Skin epidermis (tissue), 12 donors: ENCODE data around the gene CFHR4.
"Not testable (repeated sequence)": the region's sequence is repeated elsewhere in the genome, so short reads cannot be mapped to it uniquely, and the experiment has no call there.

Experiments used
- H3K27ac ChIP-seq, 21 experiments: fragments of 200-600 bp; sonication (generic) in 11 of 21; one replicate each; pipeline ENCODE4 v1.5.0; 2020; ENCODE audit warnings: mild to moderate bottlenecking in 3 of 21, inconsistent platforms in 2 of 21, moderate library complexity in 2 of 21
- H3K4me3 ChIP-seq, 7 experiments: fragments of 200-600 bp; sonication (generic) in 2 of 7; one replicate each; pipeline ENCODE4 v1.5.0; 2020; ENCODE audit warnings: inconsistent platforms in 2 of 7, mild to moderate bottlenecking in 2 of 7, moderate library complexity in 1 of 7

Gene CFHR4

DNA sequence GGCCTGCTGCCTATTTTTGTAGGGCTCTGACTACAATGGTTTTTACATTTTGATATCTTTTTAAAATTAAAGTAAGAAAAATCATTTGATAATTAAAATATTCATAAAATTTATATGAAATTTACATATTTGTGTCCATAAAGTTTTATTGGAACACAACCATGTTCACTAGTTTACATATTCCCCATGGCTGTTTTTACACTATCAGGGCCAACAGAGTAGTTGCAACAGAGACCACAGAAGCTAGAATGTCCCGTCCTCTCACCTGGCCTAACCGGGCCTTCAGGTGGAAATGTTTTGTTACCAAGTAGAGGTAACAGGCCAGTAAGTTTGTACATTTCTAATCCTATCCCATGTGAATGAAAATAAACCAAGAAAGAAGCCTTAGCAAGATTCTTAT, 45.0 kb downstream of the CFHR4 start:
- H3K4me3 ChIP-seq, H3K27ac ChIP-seq: not testable (repeated sequence)

DNA sequence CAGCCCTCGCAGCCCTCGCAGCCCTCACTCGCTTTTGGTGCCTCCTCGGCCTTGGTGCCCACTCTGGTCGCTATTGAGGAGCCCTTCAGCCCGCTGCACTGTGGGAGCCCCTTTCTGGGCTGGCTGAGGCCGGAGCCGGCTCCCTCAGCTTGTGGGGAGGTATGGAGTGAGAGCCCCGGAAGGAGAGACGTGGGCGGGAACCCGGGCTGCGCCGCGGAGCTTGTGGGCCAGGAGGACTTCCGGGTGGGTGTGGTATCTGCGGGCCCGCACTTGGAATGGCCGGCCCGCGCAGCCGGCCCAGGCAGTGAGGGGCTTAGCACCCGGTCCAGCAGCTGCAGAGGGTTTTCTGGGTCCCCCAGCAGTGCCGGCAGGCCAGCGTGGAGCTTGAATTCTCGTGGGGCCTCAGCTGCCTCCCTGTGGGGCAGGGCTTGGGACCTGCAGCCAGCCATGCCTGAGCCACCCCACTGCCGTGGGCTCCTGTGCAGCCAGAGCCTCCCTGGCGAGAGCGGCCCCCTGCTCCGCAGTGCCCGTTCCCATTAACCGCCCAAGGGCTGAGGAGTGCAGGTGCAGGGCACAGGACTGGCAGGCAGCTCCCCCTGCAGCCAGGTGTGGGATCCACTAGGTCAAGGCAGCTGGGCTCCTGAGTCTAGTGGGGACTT, 45.8 kb downstream of the CFHR4 start:
- Histone ChIP-seq H3K4me3 (no peak overlapping the region), H3K27ac (no peak overlapping the region)

GRCh38 chr1:196941474-196941873, 53.6 kb downstream of the CFHR4 start:
- H3K27ac ChIP-seq, H3K4me3 ChIP-seq: not testable (repeated sequence)

GRCh38 chr1:196943568-196943967, 55.7 kb downstream of the CFHR4 start, which contains the start of gene CFHR2:
CFHR2 (plus strand) TSS chr1:196943738; CDS start chr1:196943881, 143 bp downstream.
- not testable (repeated sequence) for H3K27ac ChIP-seq, H3K4me3 ChIP-seq

GRCh38 chr1:196951711-196952394, 64.0 kb downstream of the CFHR4 start:
- Histone ChIP-seq H3K27ac (no peak overlapping the region), H3K4me3 (no peak overlapping the region)

- Histone ChIP-seq H3K4me3 (no peak overlapping the region), H3K27ac (no peak overlapping the region)
Observed at GRCh38 chr1:196954778-196955177, 66.9 kb downstream of the CFHR4 start.

DNA sequence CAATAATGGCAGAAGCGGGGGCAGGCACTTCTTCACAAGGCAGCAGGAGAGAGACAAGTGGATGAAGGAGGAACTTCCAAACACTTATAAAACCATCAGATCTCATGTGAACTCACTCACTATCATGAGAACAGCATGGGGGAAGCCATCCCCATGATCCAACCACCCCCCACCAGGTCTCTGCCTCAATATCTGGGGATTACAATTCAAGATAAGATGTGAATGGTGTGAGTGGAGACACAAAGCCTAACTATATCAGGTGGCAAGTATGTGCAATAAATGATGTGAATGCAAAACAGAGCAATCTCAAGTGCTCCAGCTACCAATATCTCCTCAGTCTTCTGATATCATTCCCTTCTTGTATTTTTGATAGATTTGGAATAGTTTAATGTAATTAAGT, 68.1 kb downstream of the CFHR4 start:
- H3K27ac ChIP-seq = no peak overlapping the region

DNA sequence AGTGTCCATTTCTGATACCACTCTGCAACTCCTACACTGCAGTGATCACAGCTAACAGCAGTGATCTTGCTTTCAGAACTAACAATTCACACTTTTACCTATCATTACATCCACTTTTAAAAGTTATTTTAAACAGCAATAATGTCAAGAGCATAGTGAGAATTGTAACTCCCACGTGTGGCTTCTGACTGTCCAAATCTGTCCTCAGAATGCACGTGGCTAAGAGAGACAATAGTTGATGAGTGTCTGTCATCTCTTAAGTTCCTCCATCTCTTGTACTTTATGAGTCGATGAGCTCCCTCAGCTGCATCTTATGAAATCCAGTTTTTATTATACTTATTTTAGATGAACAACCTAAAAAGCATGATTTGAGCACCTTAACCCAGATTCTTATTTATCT, 73.0 kb downstream of the CFHR4 start:
- Histone ChIP-seq H3K27ac (no peak overlapping the region), H3K4me3 (no peak overlapping the region)

More for the DNA sequence above, 68.1 kb downstream of the CFHR4 start:
- no peak overlapping the region for H3K4me3 ChIP-seq
